Measurements from ENCODE around the gene DNPH1.

GRCh38 chr6:43258807-43259686 lies 29.8 kb upstream of the DNPH1 start:
- TF ChIP-seq CTCF (IDR thresholded peaks at IDR 0.05) (no peak), POLR2A (IDR thresholded peaks at IDR 0.05) (no peak), EP300 (IDR thresholded peaks at IDR 0.05; ENCODE audit: low read depth) (no peak), POLR2AphosphoS5 (IDR thresholded peaks at IDR 0.05) (no peak)

Data from transverse colon (tissue), 4 donors.